DND-41 (cell line): ENCODE results near the gene OR7D4.

Experiments
- CTCF ChIP-seq: IDR thresholded peaks from 2 replicates; pipeline ENCODE4 v1.5.1; 2012; ENCODE audit warnings: borderline replicate concordance, low read length, moderate library complexity, mild to moderate bottlenecking; ENCODE audit not compliant: poor library complexity, severe bottlenecking; ENCODE audit errors: extremely low read depth
- EZH2 ChIP-seq: IDR thresholded peaks from 3 replicates; pipeline ENCODE4 v1.6.1; 2012; ENCODE audit warnings: borderline replicate concordance, low read depth, mild to moderate bottlenecking, moderate library complexity, low read length, inconsistent platforms; ENCODE audit not compliant: severe bottlenecking

- TF ChIP-seq CTCF (no peak), EZH2 (no peak)
These were observed 31.2 kb upstream of the OR7D4 start, which contains the start of gene OR7E24 for GRCh38 chr19:9250630-9251029.
